Heart left ventricle (tissue), 13 donors: ENCODE results near the gene PCBD2.

Source experiments
- CTCF ChIP-seq, 12 donors: fragments of 200-600 bp; sonication (generic) in 4 of 12; IDR thresholded peaks; one replicate each; pipeline versions ENCODE4 v1.5.0 to v1.8.0; 2018 to 2022; ENCODE audit warnings: antibody characterized with exemption in 12 of 12, mild to moderate bottlenecking in 5 of 12
- POLR2A ChIP-seq, 2 donors: fragments of 450-650 bp; IDR thresholded peaks; one replicate each; pipeline ENCODE4 v1.6.1; 2017; ENCODE audit warnings: antibody characterized with exemption in 2 of 2, mild to moderate bottlenecking in 2 of 2, moderate library complexity in 2 of 2
- donor health status: ischemic (EF 13 %, LVEDD 7.1; RV severe dilation, severe dysfunction).
- donor health status: DM: no; HTN: yes; CAD: no.
- donor health status: DM: no; HTN: no; CAD: no.
- donor health status: ischemic (EF 25% LVEDD 6.9; RV normal size, moderate dysfunction).
- donor health status: ischemic (EF 25% LVEDD 5.7; RV mildly dilated, moderate dysfunction).
- donor health status: ischemic (EF 35%, LVEDD 5.7; RV mildly dilated, moderate dysfunction).
- donor health status: nonischemic (EF 11% LVEDD 7.7; RV severe dilation, severe dysfunction).
- donor health status: DM: yes; HTN: yes; CAD: no.
- donor health status: PGD.
- donor health status: ischemic (EF 29% LVEDD 5.4; RV normal size, mild dysfunction).
- donor health status: nonischemic (EF 23%, LVEDD 6.1; RV moderate dilation, normal function).

DNA sequence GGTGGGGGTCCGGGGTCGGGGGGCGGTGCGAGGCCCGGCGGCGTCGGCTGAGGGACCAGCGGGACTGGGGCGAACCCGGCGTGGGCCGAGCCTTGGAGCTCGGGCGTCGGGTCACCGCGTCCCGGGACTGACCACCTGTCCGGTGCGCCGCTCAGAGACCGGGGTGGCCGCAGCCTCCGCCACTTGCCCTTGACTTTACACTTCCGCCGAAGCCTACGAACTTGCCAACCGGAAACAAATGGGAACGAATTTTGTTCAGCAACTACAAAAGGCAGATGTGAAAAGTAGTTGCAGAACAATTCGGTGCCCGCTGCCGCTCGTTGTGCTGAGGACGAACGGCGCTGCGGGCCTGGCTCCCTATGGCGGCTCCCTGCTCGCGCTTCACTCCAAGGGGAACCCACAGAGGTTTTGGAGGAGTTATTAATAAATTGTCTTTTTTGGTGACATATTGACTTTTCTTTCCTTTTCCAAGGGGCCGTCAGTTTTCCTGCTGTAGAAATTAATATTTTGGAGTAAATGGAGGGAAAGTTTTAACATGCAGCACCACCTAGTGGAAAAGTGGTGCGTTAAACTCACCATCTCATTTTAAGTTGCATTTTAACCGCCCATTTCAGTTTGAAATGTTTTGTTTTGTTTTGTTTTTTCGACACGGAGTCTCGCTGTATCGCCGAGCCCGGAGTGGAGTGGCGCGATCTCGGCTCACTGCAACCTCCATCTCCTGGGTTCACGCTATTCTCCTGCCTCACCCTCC lies 490 bp downstream of the PCBD2 start:
- TF ChIP-seq POLR2A (IDR thresholded peaks at IDR 0.05) (no peak), CTCF (IDR thresholded peaks at IDR 0.05) (peak; percentile 65 to 85 (median 78))
